Measurements from ENCODE around the gene ARHGAP26.

DNA sequence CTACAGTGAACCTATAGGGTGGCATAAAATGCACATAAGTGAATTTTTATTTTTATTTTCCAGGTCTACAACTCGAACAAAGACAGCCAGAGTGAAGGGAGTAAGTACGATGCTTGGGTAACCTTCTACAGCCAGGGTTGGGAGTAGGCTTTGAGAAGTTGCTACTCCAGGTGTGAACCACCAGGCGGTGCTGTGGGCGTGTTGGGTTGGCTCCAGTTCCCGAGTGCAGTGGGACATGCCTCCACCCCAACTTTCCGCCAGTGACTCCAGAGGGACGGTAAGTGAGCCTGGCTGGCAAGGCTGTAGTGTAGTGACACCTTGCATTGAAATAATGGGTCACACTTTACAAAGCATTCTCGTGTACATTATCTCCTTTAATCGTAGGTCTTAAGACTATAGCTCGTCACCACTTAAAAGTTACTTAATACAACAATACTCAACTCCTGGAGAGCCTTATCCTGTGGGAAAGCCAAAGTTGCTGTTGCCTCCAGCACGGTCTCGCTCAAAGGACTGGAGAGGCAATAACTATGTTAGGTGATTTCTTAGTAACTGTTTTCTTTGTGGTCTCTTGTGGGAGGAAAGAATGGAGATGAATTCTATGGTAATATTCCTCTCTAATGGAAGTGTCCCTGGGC is 244.0 kb downstream of the ARHGAP26 start:
- TF ChIP-seq CTCF (IDR thresholded peaks at IDR 0.05; ENCODE audit: low read depth, low read length, poor library complexity, severe bottlenecking) (peak; percentile 72), EZH2phosphoT487 (IDR thresholded peaks at IDR 0.05; ENCODE audit: borderline replicate concordance, low read length) (no peak)

All from DOHH2 (cell line).